Stimulated activated naive CD8-positive, alpha-beta T cell treated with anti-CD3 and anti-CD28 coated beads, Interleukin-15, amount 100 ng/mL, for 72 hours (primary cell): ENCODE results near the gene SHC2.
"Not testable (repeated sequence)": the region's sequence is repeated elsewhere in the genome, so short reads cannot be mapped to it uniquely, and the experiment has no call there.

Experiments
- ATAC-seq: fragments of 150-1000 bp; cut with Tn5 transposase; 2 replicates; pipeline ENCODE4 v1.10.0; 2021; ENCODE audit warnings: mild to moderate bottlenecking, moderate library complexity
- DNase-seq, 2 donors: peaks; one replicate each; pipeline ENCODE4 v3.0.0; 2021 to 2022
- H3K27ac Mint-ChIP-seq, 2 donors: one replicate each; pipeline ENCODE4 v1.8.0; 2022; ENCODE audit warnings: mild to moderate bottlenecking in 2 of 2, mixed read lengths in 2 of 2, moderate library complexity in 2 of 2
- H3K27me3 Mint-ChIP-seq: one replicate; pipeline ENCODE4 v1.8.0; 2022; ENCODE audit warnings: mixed read lengths
- H3K4me1 Mint-ChIP-seq: one replicate; pipeline ENCODE4 v1.8.0; 2022; ENCODE audit warnings: mild to moderate bottlenecking, mixed read lengths
- H3K4me3 Mint-ChIP-seq, 2 donors: one replicate each; pipeline ENCODE4 v1.8.0; 2022; ENCODE audit warnings: mild to moderate bottlenecking in 2 of 2, mixed read lengths in 2 of 2, moderate library complexity in 1 of 2
- H3K9me3 Mint-ChIP-seq, 2 donors: one replicate each; pipeline ENCODE4 v1.8.0; 2022; ENCODE audit warnings: mixed read lengths in 2 of 2

SHC2 gene

DNA sequence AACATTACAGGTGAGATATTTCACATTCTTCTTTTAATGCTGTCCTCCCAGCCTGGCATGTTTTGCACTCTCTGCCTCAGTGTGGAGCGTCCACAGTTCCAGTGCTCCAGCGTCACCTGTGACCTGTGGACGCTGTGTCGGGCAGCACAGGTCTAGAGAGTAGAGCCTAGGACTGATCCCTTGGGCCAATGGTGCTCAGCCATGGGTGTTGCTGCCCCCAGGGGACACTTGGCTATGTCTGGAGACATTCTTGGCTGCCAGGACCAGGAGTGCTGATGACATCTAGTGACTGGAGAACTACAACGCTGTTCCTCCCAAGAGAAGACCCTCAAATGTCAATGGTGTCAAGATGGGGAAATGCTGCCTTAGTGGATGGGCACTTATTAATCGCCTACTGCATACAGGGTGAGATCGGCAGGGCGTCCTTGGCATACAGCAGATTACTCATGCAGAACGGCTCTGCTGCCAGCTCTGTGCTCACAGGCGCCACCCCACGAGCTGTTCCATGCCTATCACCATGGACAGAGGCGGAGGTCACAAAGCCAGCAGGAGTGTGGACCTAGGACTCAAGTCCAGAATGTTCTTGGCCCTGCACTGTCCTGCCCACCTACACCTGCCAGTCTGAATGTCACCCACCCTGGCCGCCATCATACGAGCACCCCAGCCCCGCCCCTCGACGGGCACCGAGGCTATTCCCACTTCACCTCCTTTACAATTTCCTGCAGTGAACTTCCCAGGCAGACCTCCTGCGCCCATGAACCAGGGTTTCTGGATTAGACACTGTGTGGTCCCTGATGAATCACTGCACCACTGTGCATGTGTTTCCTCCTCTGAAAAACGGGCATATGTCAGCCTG, 21.6 kb upstream of the SHC2 start:
- DNase-seq (no peak), ATAC-seq (no peak)
- H3K27me3 Mint-ChIP-seq: peaks cover 48% of the 10 kb centered on the region
- H3K27ac Mint-ChIP-seq: no peak overlapping the region
- no peak overlapping the region for H3K4me3 Mint-ChIP-seq
- H3K4me1 Mint-ChIP-seq: peaks cover 9% of the 10 kb centered on the region
- peaks cover 20 to 23% of the 10 kb centered on the region in 2 donors for H3K9me3 Mint-ChIP-seq

DNA sequence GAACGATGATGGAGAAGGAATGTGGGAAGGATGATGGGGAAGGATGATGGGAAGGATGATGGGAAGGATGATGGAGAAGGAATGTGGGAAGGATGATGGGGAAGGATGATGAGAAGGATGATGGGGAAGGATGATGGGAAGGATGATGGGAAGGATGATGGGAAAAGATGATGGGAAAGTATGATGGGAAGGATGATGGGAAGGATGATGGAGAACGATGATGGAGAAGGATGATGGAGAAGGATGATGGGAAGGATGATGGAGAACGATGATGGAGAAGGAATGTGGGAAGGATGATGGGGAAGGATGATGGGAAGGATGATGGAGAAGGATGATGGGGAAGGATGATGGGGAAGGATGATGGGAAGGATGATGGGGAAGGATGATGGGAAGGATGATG, 20.3 kb upstream of the SHC2 start:
- not testable (repeated sequence) for DNase-seq, H3K4me1 Mint-ChIP-seq, ATAC-seq
- Mint-ChIP-seq H3K27ac (peak overlapping the region in 1 of 2 donors; percentile 95), H3K4me3 (peak overlapping the region in 1 of 2 donors; percentile 31), H3K27me3 (peaks cover 43% of the 10 kb centered on the region), H3K9me3 (peaks cover 20 to 23% of the 10 kb centered on the region in 2 donors)

DNA sequence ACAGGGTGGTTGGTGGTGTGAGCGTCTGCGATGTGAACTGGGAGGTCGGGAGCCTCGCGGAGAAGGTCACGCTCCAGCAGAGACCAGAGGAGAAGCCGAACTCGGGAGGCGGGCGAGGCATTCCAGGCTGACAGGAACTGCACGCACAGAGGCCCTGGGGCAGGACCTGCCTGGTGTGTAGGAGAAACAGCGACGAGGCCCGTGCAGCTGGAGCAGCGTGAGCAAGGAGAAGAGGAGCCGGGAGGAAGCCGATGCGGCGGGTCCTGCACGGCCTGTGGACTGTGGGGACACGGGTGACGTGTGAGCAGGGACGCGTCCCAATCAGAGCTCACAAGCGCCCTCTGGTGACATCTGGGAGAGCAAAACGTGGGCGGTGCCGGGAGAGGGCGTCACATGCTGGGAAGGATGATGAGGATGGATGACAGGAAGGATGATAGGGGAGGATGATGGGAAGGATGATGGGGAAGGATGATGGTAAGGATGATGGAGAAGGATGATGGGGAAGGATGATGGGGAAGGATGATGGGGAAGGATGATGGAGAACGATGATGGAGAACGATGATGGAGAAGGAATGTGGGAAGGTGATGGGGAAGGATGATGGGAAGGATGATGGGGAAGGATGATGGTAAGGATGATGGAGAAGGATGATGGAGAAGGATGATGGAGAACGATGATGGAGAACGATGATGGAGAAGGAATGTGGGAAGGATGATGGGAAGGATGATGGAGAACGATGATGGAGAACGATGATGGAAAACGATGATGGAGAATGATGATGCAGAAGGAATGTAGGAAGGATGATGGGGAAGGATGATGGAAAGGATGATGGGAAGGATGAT, 19.4 kb upstream of the SHC2 start:
- ATAC-seq: peak; percentile 53
- DNase-seq: peak in 1 of 2 donors; percentile 65
- Mint-ChIP-seq H3K4me1 (peaks cover 9% of the 10 kb centered on the region), H3K9me3 (peaks cover 20 to 23% of the 10 kb centered on the region in 2 donors), H3K27me3 (peaks cover 34% of the 10 kb centered on the region), H3K27ac (peak overlapping the region; percentile 67 to 95), H3K4me3 (peak overlapping the region; percentile 36 to 71)

DNA sequence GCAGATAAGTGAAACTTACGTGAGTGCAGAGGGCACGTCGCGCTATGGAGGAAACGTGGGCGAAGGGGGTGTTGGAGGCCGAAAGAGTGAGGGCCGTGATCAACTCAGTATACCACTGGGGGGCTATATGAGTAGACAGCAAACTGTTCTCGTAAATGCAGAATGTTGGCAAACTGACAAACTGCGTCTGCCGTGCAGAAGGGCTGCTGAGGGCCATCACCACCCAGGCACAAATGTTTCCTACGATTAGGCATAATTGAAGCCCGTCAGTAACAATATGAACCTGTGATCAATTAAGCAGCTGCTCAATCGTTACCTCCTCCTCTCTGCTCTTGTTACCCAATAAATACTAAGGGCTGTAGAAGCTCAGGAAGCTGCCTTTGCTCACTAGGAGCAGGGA, 18.1 kb upstream of the SHC2 start:
- ATAC-seq: no peak
- Mint-ChIP-seq H3K27me3 (peaks cover 21% of the 10 kb centered on the region), H3K9me3 (peaks cover 20 to 23% of the 10 kb centered on the region in 2 donors)

DNA sequence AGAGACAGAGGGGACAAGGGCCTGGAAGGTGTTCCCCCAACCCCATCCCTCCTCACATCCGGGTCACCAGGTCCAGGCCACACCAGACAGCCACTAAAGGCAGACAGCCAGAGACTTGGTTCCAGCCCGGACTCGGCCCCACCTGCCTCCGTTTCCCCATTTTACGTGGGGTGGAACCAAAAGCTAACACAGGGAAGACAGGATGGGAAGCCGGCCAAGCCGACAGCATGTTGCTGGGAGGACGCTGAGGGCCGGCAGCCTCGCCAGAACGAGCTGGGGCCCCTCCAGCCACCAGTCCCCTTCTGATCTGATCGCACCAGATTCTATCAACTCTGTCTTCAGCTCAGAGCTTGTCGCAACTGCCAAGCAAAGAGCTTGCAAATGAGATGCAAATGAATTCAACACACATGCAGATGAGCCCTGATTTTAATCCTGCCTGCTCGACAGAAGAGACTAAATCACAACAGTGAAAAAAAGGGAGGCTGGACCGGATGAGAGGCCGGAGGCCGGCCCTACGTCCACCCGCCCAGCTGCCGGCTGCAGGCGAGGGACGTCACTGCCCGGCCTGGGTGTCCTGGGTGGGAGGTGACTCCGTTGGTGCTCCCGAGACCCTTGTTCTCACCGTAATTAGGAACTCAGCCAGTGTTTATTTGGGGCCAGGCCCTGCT, 17.5 kb upstream of the SHC2 start:
- H3K9me3 Mint-ChIP-seq: peaks cover 20 to 23% of the 10 kb centered on the region in 2 donors
- H3K27ac Mint-ChIP-seq: no peak overlapping the region
- peaks cover 9% of the 10 kb centered on the region for H3K4me1 Mint-ChIP-seq
- no peak overlapping the region for H3K4me3 Mint-ChIP-seq
- DNase-seq (no peak), ATAC-seq (no peak)
- peaks cover 15% of the 10 kb centered on the region for H3K27me3 Mint-ChIP-seq

More for the DNA sequence above, 18.1 kb upstream of the SHC2 start:
- Mint-ChIP-seq H3K4me1 (peaks cover 9% of the 10 kb centered on the region), H3K4me3 (no peak overlapping the region), H3K27ac (peak overlapping the region in 1 of 2 donors; percentile 61)
- DNase-seq: no peak

DNA sequence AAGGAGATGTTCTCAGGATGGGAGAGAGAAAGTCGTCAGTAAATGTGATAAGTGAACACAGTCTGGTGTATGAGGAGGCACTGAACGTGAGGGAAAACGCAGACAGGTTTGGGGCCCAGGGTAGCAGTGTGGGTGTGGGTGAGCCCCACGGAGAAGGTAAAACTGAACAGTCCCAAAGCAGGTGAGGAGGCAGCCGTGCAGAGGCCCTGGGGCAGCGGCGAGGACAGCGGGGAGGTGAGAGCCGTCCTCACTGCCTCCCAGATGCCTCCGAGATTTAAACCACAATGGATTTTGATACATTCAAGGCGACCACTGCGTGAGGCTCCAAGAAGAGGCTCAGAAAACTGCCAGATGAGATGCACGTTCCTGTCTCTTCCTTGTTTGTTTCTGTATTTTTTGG, 14.5 kb upstream of the SHC2 start:
- H3K27ac Mint-ChIP-seq: no peak overlapping the region
- H3K4me3 Mint-ChIP-seq: no peak overlapping the region
- DNase-seq (no peak), ATAC-seq (peak; percentile 42)
- peaks cover 9% of the 10 kb centered on the region for H3K27me3 Mint-ChIP-seq
- peaks cover 4 to 9% of the 10 kb centered on the region in 2 donors for H3K9me3 Mint-ChIP-seq
- H3K4me1 Mint-ChIP-seq: peaks cover 8% of the 10 kb centered on the region

DNA sequence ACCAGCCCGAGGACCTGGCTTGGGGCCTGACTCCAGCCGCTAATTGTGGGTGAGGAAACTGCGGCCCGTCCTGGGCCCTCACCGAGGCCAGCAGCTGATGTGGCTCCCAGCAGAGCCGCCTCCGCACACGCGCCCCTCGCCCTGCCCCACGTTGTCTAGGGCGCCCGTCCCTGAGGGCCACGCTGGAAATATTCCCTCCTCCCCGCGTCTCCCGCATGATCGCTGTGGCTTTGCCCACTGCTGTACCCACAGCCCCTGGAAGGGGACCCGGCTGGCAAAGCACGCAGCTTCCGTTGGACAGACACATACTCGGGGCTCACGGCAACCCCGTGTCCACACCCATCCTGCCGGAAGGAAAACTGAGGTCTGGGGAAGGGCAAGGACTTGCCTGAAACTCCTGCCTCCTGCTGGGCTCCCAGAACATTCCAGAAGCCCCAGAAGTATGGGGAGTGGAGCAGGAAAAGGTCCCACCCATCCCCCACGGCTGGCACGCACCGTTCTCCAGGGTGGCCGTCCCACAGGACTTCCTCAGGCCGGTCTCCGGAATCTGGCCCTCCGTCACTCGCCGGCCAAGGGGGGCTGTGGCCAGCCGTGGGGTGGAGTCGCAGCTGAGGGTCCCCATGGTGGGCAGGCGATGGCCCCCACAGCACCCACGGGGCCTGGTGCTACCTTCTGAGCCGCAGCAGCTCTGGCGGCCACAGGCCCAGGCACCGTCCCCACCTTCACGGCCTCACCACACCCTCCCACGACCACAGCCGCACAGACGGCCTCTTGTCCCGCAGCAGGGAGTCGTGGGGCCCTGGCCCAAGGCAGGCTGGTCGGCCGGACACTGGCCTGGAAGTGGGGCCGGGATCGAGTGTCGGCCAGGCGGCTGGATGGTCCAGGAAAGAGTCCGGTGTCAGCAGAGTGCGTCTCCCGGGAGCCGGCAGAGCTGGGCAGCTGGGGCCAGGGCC, 13.6 kb upstream of the SHC2 start:
- no peak overlapping the region for H3K4me3 Mint-ChIP-seq
- peaks cover 9% of the 10 kb centered on the region for H3K27me3 Mint-ChIP-seq
- DNase-seq (no peak), ATAC-seq (peak; percentile 45)
- H3K9me3 Mint-ChIP-seq: no peaks in the 10 kb centered on the region
- H3K27ac Mint-ChIP-seq: no peak overlapping the region
- no peaks in the 10 kb centered on the region for H3K4me1 Mint-ChIP-seq

DNA sequence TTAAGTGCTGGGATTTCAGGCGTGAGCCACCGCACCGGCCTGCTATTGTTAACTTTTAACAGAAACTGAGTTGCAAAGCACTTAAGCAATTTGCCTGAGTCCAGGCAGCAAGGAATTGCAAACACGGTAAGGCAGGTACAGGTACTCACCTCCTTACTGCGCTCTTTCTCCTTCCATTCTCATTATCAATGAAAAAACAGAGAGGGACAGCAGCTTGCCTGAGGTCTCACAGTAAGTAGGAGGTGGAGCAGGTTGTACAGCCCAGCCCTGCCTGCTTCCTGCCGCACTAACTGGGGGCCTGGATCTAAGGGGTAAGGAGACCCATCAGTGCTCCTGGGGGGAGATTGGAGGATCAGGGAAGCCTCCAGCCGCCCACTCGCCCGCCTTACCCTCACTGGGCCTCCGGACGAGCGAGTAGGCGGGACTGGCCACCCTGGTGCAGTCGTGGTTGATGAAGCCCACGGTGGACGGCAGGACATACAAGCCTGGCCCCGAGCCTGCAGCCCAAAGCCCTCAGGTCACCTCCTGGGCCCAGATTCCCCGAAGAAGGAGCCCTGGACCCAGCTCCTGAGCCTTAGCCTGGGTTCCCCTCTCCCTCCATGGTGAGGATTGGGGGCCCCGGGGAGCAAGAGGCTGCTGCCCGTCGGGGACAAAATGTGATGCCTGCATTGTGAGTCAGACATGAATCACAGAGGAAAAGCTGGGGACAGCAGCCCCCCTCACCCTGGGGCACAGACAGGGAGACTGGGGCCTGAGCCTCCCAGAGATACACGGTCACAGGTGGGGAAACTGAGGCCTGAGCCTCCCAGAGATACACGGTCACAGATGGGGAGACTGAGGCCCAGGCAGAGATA, 11.4 kb upstream of the SHC2 start:
- DNase-seq: no peak
- no peaks in the 10 kb centered on the region for H3K27me3 Mint-ChIP-seq
- ATAC-seq: no peak
- no peak overlapping the region for H3K4me3 Mint-ChIP-seq
- H3K4me1 Mint-ChIP-seq: no peaks in the 10 kb centered on the region
- H3K27ac Mint-ChIP-seq: no peak overlapping the region
- no peaks in the 10 kb centered on the region for H3K9me3 Mint-ChIP-seq

DNA sequence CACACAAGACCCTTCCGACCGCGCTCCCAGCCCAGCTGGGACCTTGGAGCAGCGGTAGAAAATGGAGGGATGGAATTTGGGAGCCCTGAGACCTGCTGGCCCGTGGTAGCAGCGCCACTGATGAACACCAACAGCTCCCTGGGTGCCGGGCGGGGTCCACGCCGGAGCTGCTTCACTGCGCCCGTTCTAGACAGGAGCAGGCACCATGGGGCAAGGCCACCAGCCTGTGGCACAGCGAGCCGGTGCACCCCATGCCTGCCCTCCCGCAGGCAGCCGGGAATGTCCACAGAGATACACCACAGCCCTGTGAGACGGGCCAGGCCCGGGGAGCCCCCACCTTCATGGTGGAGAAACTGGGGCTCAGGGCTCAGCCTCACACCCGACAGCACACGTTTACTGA, 9.9 kb upstream of the SHC2 start:
- H3K27ac Mint-ChIP-seq: no peak overlapping the region
- H3K4me1 Mint-ChIP-seq: no peaks in the 10 kb centered on the region
- ATAC-seq (no peak), DNase-seq (no peak)
- H3K4me3 Mint-ChIP-seq: no peak overlapping the region
- no peaks in the 10 kb centered on the region for H3K27me3 Mint-ChIP-seq
- no peaks in the 10 kb centered on the region for H3K9me3 Mint-ChIP-seq

DNA sequence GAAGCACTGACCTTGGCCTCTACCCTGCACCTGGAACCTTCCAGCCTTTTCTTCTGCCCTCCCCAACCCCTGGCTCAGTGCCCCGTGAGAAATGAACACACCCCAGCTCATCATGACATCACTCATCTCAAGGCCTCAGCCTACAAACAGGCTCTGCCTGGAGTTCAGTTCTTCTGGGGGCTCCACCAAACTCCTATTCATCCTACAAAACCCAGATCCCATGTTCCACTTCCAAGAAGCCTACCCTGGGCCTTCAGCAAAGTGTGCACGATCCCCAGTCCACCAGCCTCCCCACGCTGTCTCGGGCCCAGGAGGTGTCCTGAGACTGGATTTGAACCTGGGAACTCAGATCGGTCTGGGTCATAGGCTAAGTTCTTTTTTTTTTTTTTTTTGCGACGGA, 9.0 kb upstream of the SHC2 start:
- Mint-ChIP-seq H3K4me1 (no peaks in the 10 kb centered on the region), H3K4me3 (no peak overlapping the region), H3K27ac (no peak overlapping the region), H3K27me3 (no peaks in the 10 kb centered on the region), H3K9me3 (peaks cover 1 to 7% of the 10 kb centered on the region in 2 donors)
- ATAC-seq (no peak), DNase-seq (no peak)

DNA sequence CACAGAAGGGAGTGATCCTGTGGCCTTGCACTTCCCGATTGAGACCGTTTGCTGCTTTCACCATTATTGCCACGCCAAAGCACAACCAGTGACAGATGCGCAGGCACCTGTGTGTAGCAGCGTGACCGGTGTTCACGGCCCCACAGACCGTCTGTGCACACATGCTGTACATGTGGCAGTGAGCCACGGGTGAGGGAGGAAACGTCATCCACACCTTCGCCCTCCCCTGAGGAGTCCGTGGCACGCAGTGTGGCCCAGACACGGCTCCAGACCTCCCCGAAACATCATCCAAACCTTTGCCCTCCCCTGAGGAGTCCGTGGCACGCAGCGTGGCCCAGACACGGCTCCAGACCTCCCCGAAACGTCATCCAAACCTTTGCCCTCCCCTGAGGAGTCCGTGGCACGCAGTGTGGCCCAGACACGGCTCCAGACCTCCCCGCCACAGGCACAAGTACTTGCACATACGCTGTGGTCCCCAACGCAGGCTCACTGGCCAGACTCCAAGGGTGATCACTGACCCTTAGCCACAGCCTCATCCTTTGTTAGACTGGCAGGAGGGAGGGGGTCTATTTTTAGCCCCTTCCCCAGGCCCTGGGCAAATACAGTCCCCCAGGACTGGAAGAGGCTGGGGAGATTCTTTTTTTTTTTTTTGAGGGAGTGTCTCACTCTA, 7.9 kb upstream of the SHC2 start:
- no peak overlapping the region for H3K4me3 Mint-ChIP-seq
- no peaks in the 10 kb centered on the region for H3K27me3 Mint-ChIP-seq
- no peak overlapping the region for H3K27ac Mint-ChIP-seq
- peaks cover 6 to 14% of the 10 kb centered on the region in 2 donors for H3K9me3 Mint-ChIP-seq
- DNase-seq (no peak), ATAC-seq (no peak)
- H3K4me1 Mint-ChIP-seq: no peaks in the 10 kb centered on the region

DNA sequence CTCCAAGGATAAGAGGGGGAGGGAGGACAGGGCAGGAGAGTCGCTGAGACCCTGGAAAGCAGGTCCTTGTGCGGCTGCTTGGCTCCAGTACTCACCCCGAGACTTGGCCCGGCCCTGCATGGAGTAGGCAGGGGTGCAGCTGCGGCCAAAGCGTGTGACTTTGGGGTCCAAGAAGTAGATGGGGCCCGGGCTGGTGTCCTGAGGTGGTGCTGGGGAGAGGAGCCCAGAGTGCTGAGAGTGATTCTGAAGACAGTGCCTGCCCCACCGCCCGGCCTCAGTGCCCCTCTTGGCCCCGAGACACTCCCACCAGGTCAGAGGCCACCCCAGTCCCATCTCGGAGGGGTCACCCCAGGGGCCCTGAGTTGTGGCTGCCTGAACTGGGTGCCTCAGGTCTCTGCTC, 6.7 kb upstream of the SHC2 start:
- no peak overlapping the region for H3K27ac Mint-ChIP-seq
- ATAC-seq: peak; percentile 26
- H3K4me1 Mint-ChIP-seq: no peaks in the 10 kb centered on the region
- no peak overlapping the region for H3K4me3 Mint-ChIP-seq
- peaks cover 7% of the 10 kb centered on the region for H3K27me3 Mint-ChIP-seq
- H3K9me3 Mint-ChIP-seq: peaks cover 6 to 14% of the 10 kb centered on the region in 2 donors
- DNase-seq: no peak

DNA sequence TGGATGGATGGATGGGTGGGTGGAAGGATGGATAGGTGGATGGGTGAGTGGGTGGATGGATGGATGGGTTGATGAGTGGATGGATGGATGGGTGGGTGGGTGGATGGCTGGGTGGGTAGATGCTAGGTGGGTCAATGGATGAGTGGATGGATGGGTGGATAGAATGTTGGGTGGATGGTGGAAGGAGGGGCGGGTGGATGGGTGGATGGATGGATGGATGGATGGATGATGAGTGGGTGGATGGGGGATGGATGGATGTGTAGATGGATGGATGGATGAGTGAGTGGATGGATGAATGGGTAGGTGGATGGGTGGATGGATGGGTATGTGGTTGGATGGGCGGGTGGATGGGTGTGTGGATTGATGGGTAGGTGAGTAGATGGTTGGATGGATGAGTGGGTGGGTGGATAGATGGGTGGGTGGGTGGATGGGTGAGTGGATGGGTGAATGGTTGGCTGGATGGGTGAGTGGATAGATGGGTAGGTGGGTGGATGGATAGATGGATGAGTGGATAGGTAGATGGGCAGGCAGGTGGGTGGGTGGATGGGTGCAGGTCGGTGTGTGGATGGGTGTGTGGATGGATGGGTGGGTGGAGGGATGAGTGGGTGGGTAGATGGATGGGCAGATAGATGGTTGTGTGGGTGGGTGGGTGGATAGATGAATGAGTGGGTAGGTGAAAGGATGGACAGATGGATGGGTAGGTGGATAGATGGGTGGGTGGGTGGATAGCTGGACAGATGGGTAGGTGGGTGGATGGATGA, 4.4 kb upstream of the SHC2 start:
- ATAC-seq (no peak), DNase-seq (no peak)
- H3K27ac Mint-ChIP-seq: no peak overlapping the region
- H3K27me3 Mint-ChIP-seq: peaks cover 20% of the 10 kb centered on the region
- H3K4me3 Mint-ChIP-seq: no peak overlapping the region
- H3K4me1 Mint-ChIP-seq: peaks cover 6% of the 10 kb centered on the region
- peaks cover 6 to 14% of the 10 kb centered on the region in 2 donors for H3K9me3 Mint-ChIP-seq
